Measurements from ENCODE around the gene CNGB1.

- TF ChIP-seq POLR2A (IDR thresholded peaks at IDR 0.05): no peak
- no peak for TF ChIP-seq CTCF (IDR thresholded peaks at IDR 0.05)
Measured at GRCh38 chr16:57971848-57972247, 920 bp upstream of the CNGB1 start.

Measured in uterus (tissue), 2 donors.